ENCODE measurements around the gene SND1.
A peak's percentile ranks its signal among the peaks of the same experiment; 100 is the strongest.

SND1 gene

DNA sequence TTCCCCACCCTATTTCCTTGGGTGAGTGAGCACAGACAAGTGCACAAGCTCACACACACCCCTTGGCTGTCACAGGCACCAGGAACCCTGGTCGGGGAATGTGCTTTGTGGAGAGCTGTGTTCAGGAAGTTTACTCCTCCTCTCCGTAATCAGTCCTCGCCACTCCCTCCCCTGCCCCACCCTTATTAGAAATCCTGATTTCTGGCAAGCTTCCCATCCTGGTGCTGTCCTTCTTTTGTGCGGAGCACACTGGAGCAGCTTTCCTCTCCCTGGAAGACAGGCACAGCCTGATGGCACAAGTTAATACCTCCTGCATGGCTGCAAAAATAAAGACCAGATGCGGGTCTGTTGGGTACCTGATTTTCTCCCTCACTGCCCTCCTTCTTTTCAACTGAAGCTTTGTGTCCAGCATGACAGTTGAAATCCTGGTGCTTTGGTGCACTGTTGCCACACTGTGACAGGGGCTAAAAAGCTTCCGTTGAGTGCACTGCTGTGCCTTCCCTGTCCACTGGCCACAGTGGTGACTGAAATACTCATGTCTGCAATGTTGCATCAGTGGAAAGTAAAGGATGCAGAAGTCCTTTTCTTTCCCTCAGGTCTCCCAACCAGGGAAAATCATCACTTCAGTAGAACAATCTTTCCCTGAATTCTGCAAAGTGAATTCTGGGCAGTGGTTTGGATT, 324.2 kb downstream of the SND1 start:
- no peak for ATAC-seq

DNA sequence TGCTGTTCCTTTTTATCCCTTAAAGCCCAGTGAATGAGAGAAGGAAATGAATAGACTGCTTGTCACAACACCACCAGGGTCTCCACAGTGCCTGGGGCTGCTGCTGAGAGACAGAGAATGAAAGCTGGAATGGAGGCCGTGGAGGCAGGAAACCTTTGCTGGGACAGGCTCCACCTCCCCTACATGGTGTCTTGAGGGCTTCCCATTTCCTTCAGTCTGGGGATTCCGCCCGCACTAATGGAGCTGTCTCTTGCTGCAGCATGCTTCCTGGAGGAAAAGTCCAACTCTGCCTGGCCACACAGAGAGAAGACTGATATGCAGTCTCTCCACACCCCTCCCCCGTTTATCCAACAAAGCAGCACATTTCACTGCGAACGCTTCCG, 324.7 kb downstream of the SND1 start:
- no peak for ATAC-seq

DNA sequence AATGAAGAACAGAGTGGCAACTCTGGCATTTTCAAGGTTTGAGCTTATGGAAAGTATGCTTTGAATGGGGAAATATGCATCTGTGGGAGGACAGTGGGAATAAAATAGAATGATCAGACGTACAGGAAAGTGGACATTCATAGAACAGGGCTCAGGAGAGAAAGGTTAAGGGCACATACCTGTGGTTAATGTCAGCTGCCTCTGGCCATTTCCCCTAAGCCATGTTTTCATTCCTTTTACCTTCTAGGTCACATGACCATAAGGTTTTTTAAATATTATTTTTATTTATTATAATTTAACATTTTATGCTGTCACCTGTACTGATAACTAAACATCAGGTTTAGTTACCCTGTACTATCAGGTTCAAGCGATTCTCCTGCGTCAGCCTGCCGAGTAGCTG, 326.4 kb downstream of the SND1 start:
- no peak for ATAC-seq

DNA sequence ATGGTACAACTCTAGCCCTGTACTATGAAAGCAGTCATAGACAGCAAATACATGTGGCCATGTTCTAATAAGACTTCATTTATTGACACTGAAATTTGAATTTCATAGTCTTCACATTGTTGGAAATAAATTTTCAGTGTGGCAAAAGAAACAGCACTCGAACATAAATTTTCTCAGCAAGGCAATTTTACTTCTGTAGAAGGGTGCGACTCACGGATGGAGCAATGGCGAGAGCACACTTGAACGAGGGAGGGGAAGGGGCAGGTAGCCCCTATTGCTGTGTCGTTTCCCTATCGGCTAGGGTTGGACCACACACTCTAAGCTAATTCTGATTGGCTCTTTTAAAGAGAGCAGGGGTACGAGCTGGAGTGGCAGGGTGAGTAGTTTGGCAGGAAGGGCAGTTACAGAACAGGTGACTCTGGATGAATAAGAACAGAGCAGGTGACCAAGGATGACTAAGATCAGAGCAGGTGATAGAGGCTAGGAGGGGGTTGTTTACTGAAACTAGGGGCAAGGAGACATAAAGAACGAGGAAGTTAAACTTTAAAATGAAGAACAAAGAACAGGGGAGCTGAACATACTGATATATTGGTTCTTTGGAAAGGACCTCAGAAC, 327.2 kb downstream of the SND1 start:
- no peak for ATAC-seq

DNA sequence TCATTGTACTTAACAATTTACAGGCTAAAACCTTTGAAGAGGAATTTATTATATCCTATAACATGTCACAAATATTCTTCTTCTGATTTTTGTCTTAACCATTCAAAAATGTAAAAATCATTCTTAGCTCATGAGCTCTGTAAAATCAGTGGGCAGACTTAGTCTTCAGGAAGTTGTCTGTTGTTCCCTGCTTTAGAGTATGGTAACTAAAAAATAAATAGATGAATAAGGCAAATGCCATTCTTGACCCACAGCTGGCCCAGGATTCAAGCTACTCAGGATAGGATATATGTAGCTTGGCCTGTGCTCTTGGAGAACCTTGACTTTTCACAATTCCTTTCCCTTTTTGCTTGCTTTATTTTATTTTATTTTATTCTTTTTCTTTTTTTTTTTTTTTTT, 327.7 kb downstream of the SND1 start:
- ATAC-seq, result no peak

DNA sequence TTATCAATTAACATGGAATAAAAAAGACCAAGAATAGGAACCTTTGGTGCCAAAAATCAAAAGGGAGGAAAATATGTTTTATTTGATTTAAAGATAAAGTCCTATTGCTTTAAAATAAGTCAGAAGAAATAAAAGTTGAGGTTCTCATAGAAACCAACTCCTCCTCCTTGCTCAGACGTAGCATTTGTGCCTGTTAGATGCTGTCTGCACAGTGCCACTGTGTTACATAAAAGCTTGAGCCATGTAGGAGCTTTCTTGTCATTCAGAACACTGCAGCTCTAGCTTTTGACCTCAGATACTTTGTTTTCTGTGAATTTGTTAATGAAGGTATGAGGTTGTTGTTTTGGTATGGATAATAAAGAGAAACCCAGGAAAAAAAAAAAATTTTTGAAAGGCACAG, 328.9 kb downstream of the SND1 start:
- ATAC-seq, result no peak

DNA sequence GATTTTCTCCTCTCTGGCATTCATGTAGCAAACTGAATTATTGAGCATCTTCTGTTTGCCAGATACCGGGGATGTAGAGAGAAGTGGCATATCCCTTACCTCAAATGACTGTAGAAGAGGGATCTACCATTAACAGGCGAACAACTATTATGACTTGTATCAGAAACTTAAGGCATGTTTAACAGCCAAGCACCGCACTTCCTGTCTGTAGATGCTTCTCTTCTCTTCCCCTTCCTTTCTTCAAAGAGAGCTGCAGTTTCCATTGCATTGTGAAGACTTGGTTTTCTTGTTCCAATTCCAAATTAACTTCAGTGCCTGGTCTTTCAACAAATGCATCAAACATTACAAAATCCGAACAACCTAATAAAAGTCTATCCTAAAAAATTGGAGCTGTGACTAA, 330.0 kb downstream of the SND1 start:
- ATAC-seq, result no peak

DNA sequence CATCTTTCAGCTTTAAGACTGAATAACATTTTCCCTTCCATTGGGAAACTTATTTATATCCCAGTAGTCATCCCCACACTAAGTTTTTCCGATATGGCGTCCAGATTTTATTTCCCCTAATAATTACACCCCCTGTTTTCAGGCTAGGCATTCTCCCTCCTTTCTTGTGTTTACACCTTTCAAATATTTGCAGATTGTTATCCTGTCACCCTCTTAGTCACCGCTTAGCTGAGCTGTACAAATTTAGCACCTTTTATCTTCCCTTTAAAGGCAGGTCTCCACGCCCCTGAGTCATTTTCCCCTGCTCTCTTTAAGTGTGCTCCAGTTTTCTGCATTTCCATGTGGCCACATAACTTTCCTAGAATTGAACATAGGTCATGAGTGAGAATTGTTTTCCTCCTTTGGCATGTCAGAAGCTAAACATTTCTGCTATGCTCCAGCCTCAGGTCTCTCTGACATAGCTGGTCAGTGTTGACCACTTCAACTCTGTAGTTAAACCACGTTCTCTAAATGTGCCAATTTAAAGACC, 331.9 kb downstream of the SND1 start:
- ATAC-seq, result peak; percentile 51 to 62

DNA sequence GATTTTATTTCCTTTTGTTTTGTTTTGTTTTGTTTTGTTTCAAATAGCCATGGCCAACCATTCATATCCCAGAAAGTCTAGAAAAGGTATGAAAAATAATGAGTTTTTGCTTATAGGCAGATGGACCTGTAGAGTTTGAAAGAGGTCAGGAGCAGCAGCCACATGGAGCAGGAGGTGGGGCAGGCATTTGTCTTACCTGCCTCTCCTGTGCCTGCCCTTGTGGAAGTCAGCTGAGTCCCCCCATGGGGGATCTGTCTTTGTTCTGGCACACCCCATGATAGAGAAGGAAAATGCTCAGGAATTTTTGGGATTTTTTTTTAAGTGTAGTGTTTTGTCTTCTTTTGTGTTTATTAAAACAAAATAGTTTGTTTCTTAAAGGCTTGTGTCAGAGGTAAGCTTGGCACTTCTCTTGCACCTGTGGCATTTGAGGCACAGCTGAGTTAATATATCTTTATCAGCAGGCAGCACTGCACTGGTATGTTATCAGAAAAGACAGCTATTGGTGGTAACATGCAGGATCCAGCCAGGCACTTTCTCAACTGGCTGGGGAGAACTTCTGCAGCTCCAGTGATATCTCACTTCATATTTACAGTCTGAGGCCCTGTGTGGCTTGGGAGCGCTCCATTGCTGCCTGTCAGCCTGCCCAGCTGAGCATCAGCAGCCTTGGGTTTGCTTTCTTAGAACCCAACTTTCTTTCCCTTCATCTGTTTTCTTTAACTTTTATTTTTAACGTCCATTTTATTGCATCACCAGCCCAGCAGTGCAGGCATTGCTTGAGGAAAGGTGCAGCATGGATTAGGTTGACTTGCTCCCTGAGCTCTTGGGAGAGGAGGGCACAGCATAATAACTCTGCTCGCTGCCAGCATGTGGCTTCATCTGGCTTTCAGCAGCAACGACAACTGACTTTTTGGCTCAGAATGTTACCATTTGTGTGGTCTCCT, 334.9 kb downstream of the SND1 start:
- no peak for ATAC-seq

DNA sequence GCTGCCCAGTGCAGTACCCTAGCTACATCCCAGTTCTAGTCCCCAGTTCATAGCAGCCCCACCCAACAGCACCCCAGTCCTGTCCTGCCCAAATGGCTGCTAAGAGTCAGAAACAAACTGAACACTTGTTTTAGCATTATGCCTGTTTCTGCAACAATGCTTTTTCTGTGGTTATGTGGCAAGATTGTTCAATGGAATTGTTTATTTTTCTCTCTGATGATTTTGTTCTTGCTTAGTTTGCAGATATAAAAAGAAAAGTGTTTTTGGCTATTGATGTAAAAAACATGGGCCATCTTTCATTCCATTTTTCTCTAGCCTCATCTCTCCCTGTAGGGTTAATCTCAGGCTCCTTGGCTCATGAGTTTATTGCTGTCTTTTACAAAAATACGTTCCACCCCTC, 336.8 kb downstream of the SND1 start:
- no peak for ATAC-seq

DNA sequence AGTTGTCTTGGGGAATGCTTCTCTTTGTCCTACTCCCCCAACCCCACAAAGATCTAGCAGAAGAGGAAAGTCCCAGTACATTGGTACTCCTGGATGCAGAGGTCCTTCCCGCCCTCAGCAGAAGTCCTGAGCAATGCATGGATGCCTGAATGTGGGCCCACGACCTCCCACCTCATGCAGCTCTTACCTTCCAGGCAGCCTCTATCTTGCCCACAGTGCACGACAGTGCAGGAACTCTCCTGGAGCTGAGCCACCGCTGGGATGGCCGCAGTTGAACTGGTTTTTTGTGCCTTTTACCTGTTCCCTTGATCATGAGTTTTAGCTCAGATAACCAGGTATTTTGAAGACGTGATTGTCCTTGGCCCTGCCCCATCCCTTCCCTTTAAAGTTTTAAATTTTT, 341.3 kb downstream of the SND1 start:
- ATAC-seq, result no peak

DNA sequence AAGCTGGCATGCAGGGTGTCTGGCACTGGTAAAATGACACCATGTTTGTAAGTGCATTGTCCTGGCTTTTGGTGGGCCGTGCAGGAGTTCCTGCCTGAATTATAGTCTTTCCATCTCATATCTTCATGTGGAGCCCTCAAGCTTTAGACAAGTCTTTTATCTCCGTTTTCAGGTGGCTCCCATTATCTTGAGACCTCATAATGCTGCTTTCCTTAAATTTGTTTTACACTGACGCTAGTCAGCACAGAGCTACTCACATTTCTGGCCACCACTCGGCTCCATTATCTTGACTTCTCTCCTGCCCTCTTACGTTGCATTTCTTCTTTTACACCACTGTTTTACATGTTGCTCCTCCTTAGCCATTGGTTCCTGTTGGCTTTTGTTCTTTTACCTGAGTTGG, 342.0 kb downstream of the SND1 start:
- no peak for ATAC-seq

DNA sequence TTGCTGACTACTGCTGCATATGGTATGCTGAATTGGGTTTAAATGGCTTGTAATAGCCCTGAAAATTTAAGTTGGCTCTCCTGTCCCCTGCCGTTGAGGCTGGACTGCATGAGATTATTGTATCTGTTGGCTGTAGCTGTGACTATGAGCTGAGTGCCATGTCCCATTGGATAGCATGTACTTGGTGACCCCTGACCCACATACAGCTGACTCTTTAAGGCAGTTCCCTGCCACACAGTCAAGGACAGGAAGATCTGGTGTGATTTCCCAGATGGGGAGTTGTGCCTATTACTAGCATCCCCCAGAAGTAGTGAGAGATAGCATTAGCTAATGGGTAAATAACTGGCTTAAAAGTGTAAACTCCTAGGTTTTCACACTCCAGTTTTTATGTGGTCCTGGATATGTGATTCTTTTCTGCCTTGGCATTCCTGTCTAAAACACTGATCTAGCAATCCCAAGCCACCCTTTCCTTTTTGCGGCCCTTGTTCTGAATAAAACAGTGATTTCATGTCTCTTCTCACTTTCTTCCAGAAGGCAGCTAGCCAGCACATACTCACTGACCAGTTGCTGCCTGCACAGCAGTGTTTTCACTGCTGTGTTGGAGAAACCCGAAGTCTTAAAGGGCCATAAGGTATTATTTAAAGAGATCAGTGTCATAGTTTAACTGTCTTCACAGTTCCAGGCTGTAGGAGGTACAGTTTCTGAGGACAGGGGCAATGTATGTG, 343.3 kb downstream of the SND1 start:
- no peak for ATAC-seq

DNA sequence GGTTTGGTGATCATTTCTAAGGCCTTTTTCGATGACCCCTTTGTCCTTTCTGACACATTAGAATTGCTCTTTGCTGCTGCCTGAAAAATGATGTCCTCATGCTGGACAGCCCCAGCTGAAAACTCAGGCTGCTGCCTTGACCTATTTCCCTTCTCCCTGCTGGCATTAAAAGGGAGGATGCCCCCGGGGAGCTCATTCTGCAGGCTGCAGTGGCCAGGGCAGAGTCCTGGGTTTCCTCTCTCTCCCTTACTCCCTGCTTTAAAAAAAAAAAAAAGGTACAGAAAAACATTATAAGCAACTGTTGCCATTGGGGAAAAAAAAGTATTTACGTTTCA, 343.9 kb downstream of the SND1 start:
- ATAC-seq, result no peak

DNA sequence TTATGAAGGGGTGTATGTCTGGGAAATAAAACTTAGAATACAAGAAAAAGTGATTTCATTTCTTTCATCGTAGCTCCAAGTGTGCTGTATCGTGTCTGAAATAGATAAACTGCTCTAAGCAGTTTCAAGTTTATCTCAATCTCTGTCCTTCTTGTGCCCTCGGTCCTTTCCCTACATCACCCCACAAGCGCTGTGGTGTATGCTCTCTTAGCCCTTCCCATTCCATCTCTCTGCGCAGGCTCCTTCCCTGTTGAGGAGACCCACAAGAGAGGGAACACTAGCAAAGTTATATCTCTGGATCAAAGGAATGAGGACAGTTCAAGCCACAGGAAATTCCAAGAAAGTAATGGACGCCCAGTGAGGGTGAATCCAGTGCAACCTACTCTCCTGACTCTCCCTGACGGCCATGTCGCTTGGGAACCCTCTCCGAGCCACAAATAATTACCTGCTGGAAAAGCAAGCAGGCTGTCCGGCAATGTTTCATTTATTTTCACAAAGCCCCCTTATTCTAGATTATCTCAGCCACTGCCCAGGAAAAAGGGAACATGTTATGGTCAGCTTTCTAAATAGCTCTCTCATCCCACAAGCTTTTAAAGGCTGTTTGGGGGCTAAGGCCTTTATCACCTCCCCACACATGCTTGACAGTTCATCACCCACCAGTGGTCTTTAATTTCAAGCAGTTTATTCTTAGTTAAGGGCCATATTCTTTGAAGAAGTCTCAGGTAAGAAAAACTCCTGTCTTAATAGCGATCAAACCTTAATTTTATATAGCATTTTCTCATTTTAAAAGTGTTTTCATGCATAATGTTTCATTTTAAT, 344.5 kb downstream of the SND1 start:
- ATAC-seq, result no peak

DNA sequence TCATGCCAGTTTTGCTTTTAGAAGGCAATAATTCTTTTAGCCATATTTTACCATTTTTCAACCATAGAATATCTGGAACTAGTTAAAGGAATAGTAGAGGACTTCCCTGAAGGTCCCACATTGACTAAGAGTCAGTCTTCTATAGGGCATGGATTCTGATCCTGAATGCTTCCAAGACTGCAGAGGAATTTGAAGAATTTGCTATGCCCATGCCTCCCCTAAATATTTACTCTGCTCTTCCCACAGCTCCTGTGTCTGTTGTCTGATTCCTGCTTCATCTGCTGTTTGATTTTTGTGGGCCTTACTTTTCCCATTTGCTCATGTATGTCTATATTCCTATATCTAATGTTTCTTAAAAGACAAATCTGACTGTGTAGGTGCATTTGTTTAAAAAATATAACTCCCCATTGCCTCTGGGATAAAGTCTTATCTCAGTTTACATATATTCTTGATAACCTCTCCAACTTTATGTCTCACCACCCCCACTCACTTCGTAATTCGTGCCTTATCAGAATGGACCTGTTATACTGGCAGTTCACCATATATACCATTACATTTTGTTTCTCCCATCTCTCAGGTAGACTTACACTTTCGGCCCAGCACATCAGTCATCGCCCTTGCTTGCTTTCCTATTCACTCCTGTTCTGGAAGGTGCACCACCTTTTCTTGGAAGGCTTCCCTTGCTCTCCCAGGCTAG, 345.4 kb downstream of the SND1 start:
- no peak for ATAC-seq

DNA sequence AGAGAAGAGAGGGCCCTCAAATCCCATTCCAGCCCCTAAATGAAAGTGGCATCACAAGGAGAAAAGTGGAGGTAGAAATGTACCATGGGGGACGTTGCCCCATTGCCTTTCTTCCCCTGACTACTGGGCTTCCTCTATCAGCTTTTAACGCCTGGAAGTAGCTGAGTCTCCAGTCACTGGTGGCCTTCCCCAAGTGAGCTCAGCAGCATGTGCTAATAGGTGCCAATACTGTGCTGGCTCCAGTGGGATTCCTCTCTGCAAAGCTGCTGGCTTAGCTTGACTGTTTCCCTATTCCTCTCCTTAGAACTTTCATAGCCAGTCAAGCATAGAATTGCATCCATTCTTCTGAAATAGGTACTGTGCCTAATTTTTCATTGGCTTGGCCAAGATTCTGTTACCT, 346.7 kb downstream of the SND1 start:
- no peak for ATAC-seq

DNA sequence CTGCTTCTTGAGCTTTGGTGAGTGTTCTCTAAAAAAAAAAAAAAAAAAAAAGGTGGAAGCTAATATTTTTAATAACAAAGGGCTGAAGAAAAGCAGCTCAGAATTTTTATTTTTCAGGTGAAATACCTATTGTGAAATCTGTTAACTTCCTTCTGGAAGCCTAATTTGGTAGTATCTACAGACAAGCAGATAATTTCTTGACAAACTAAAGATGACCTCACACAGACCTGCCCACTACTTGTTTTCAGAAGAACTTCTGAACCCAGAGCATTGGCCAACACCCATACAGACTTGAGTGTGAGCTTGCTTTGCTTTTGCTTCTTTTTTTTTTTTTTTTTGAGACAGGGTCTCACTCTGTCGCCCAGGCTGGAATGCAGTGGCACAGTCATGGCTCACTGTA, 348.1 kb downstream of the SND1 start:
- ATAC-seq, result no peak

DNA sequence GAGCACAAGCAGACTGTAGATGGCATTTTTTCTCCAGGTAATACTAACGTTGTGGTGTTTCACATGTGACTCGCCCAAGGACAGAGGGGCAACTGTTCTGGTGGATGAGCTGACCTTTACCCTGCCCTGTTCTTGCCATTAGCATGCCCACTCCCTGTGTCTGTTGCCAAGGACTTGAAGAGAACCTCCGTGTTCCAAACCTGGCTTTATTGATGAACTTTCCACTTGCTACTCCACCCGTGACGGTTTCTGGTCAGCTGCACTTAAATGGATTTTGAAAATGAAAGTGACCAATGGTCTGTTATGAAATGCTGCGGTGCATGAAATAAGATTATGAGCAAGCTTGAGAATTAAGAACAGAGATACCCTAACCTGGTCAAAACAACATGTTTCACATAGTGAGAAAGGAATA, 348.9 kb downstream of the SND1 start:
- no peak for ATAC-seq

DNA sequence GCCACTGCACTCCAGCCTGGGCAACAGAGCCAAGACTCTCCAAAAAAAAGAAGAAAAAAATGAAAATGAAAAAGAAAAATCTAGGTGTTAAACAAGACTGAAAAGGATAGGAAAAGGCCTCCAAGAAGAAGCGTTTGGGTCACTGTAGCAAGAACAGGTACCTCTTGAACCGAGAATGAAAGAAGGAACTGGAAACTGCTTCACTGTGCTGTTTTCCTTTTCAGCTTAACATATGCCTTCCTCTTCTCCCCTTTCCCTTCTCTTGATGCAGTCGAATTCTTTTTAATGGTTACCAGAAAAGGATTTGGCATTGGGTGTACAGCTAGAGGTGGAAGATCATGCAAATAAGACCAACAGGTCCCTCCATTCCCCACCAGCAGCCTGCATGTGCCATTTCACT, 351.2 kb downstream of the SND1 start:
- no peak for ATAC-seq

DNA sequence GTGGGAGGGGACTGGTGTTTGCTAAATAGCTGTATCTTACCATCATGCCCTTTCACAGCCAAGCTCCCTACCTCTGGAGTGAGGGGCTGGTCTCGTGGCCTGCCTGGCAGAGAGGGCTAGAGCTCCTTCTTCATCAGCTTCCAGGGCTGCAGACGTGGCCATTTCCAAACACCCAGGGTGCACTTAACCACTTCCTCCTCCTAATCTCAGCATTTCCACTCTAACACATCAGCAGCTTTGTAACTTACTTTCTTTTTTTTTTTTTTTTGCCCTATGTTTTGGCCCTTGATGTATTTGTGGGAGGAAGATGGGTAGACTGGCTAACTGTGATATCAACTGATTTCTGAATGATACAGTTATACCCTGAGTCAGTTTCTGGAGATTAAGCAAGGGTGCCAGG, 351.8 kb downstream of the SND1 start:
- no peak for ATAC-seq

DNA sequence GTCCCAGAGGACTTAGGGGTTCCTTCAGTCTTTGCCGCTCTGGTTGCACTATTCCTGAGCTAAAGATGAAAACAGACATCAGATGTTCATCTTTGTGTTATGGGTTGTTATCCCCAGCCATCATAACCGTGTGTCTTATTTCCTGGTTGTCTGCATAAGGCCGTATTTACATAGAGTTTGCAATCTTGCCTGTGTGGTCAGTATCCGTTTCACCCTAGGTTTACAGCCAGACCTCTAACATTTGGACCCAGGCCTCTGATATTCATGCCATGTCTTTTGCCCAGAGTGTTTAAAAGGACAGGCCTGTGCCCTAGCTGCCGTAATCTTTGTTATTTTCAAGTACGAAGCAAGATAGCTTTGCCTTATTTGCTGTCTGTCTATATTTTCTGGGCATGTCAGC, 352.6 kb downstream of the SND1 start:
- ATAC-seq, result no peak
